Measurements from ENCODE around the gene SH3RF3.

DNA sequence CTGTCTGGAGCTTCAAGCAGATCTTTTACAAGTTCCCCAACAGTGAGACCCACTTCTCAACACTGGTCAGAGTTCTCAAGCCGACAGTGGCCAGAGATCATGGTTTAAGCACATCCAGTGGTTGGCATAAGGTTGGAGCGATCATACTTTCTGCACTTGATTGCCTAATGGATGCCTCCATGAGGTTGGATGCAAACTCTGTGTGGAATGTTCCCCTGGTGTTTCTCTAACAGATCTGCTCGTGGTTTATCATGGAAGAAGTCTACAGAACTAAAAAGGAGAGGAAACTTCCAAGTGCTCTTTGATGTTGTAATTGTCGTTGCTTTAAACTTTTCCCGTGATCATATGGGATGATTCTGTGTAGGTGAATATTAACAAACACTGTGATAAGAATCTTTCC, 60.7 kb downstream of the SH3RF3 start:
- no peak for TF ChIP-seq POLR2A (IDR thresholded peaks at IDR 0.05; ENCODE audit: low read length)
- TF ChIP-seq GATA1 (IDR thresholded peaks at IDR 0.05; ENCODE audit: low read depth, low read length) = no peak
